Measurements from ENCODE around the gene SNX5.

- TF ChIP-seq CTCF (IDR thresholded peaks at IDR 0.05; ENCODE audit: poor library complexity, severe bottlenecking) (no peak), EZH2 (IDR thresholded peaks at IDR 0.05; ENCODE audit: borderline replicate concordance, insufficient read depth, low read length, poor library complexity, severe bottlenecking) (no peak), RAD21 (conservative IDR thresholded peaks at IDR 0.05) (no peak), MXI1 (conservative IDR thresholded peaks at IDR 0.05; ENCODE audit: poor library complexity, severe bottlenecking) (no peak)
Measured at GRCh38 chr20:17928633-17929311, 39.8 kb downstream of the SNX5 start.

Data from neural cell (in vitro differentiated cells).